OCI-LY7 (cell line): ENCODE results near the gene CRYBG1. TPM values are rescaled to one million over a fixed set of nuclear protein-coding genes. Genes with fewer than 3 reads are reported as not detected.
A peak's percentile ranks its signal among the peaks of the same experiment; 100 is the strongest.

Source experiments
- BruUV-seq: library from RNA; stranded (reverse); fragments of 400-500 nt; replicated peaks from 2 replicates; lab custom pipeline; 2021; lab: Mats Ljungman, UMichigan
- CTCF ChIA-PET: fragments of 300-600 bp; sonication (Branson Sonifier 250); formaldehyde crosslinking; loops from one replicate; lab custom pipeline; 2022; ENCODE audit warnings: antibody characterized with exemption; ENCODE audit not compliant: unreplicated experiment; lab: Charles Lee
- POLR2A ChIA-PET: fragments of 300-600 bp; sonication (Branson Sonifier 250); formaldehyde crosslinking; loops from one replicate; lab custom pipeline; 2022; ENCODE audit warnings: antibody characterized with exemption; lab: Charles Lee
- DNase-seq: peaks from one replicate; pipeline ENCODE4 v3.0.0-alpha.2; 2015; ENCODE audit warnings: low spot score
- H2AFZ ChIP-seq: fragments of 200-600 bp; sonication (generic), shearing (Covaris generic); 2 replicates; pipeline ENCODE4 v1.6.1; 2014; ENCODE audit warnings: mild to moderate bottlenecking, antibody characterized with exemption, low read length, moderate library complexity
- H3K27ac ChIP-seq: fragments of 200-600 bp; sonication (generic); 2 replicates; pipeline ENCODE4 v1.5.1; 2014; ENCODE audit warnings: mixed run types, low read depth, mild to moderate bottlenecking, moderate library complexity, low read length, inconsistent platforms; ENCODE audit not compliant: poor library complexity, severe bottlenecking
- H3K36me3 ChIP-seq: fragments of 200-600 bp; sonication (generic); 2 replicates; pipeline ENCODE4 v1.6.1; 2014; ENCODE audit warnings: mild to moderate bottlenecking, antibody characterized with exemption, low read length, moderate library complexity, mixed read lengths; ENCODE audit not compliant: insufficient read depth
- H3K4me1 ChIP-seq: fragments of 200-600 bp; sonication (generic); 2 replicates; pipeline ENCODE4 v1.5.1; 2014; ENCODE audit warnings: mild to moderate bottlenecking, low read length; ENCODE audit not compliant: insufficient read depth, poor library complexity, severe bottlenecking
- H3K4me2 ChIP-seq: fragments of 200-600 bp; sonication (generic); 2 replicates; pipeline ENCODE4 v1.6.1; 2014; ENCODE audit warnings: mild to moderate bottlenecking, low read length
- H3K4me3 ChIP-seq: fragments of 200-600 bp; sonication (generic); 2 replicates; pipeline ENCODE4 v1.5.1; 2014; ENCODE audit warnings: mild to moderate bottlenecking, low read depth, low read length; ENCODE audit not compliant: poor library complexity, severe bottlenecking
- H3K79me2 ChIP-seq: fragments of 200-600 bp; sonication (generic); 2 replicates; pipeline ENCODE4 v1.6.1; 2016; ENCODE audit warnings: low read depth, mild to moderate bottlenecking, low read length, moderate library complexity, mixed read lengths; ENCODE audit not compliant: insufficient read depth
- H3K9me2 ChIP-seq: fragments of 200-600 bp; sonication (generic); 2 replicates; pipeline ENCODE4 v1.6.1; 2016; ENCODE audit warnings: mild to moderate bottlenecking, low read length, mixed read lengths; ENCODE audit not compliant: insufficient read depth
- H3K9me3 ChIP-seq: fragments of 200-600 bp; sonication (generic); 2 replicates; pipeline ENCODE4 v1.6.1; 2014; ENCODE audit warnings: mild to moderate bottlenecking, mixed run types, low read length, mixed read lengths
- H4K20me1 ChIP-seq: fragments of 200-600 bp; sonication (generic); 2 replicates; pipeline ENCODE4 v1.6.1; 2014; ENCODE audit warnings: mild to moderate bottlenecking, antibody characterized with exemption, low read length, moderate library complexity, mixed read lengths; ENCODE audit not compliant: insufficient read depth
- CTCF ChIP-seq: fragments of 200-600 bp; sonication (generic); conservative IDR thresholded peaks from 2 replicates; pipeline ENCODE4 v1.5.1; 2014; ENCODE audit warnings: mild to moderate bottlenecking, antibody characterized with exemption, low read length, moderate library complexity, mixed read lengths
- EZH2phosphoT487 ChIP-seq: fragments of 200-600 bp; sonication (generic); IDR thresholded peaks from 2 replicates; pipeline ENCODE4 v1.6.1; 2018; ENCODE audit warnings: low read depth, borderline replicate concordance, mild to moderate bottlenecking, mixed run types, antibody characterized with exemption, low read length, moderate library complexity, mixed read lengths
- intact Hi-C: fragments of 100-400 bp; cut with micrococcal nuclease; formaldehyde crosslinking; loops from one replicate; pipeline ENCODE4 v1.10.0; 2022; ENCODE audit not compliant: unreplicated experiment
- total RNA-seq, 2 experiments: library from RNA; depleted of rRNA in 1 of 2; stranded (reverse); fragments of >200 nt in 1 of 2; shearing (Covaris generic) in 1 of 2; gene quantifications; 2 replicates each; pipeline ENCODE4 v1.2.3, GENCODE V29; 2014 to 2022

The CRYBG1 gene
- total RNA-seq, 2 experiments from 2014 or later: 41.7 to 66.2 TPM

GRCh38 chr6:106508834-106509233 lies 148.3 kb downstream of the CRYBG1 start:
- H4K20me1 ChIP-seq: no peaks in the 10 kb centered on the region
- TF ChIP-seq CTCF (no peak), EZH2phosphoT487 (no peak)
- H3K4me2 ChIP-seq: peak overlapping the region; percentile 97
- POLR2A ChIA-PET: interaction anchor here (0.5 to 6.8 kb wide), 10 partner anchors 14 to 405 kb away, joined by 3 to 157 read pairs (median 3); no protein-coding TSS in a partner anchor
- H3K27ac ChIP-seq: peak overlapping the region; percentile 88
- H3K36me3 ChIP-seq: no peaks in the 10 kb centered on the region
- H3K4me1 ChIP-seq: peaks cover 23% of the 10 kb centered on the region
- intact Hi-C loops: no loop called here
- H3K9me2 ChIP-seq: no peaks in the 10 kb centered on the region
- no TSS peak for BruUV-seq
- peak overlapping the region; percentile 80; the same call in 1 of the 2 replicates for H2AFZ ChIP-seq
- H3K9me3 ChIP-seq: no peaks in the 10 kb centered on the region
- DNase-seq: no peak
- CTCF ChIA-PET: interaction anchor here (1.1 kb wide), 1 partner anchor 57 kb away, joined by 4 read pairs; no protein-coding TSS in a partner anchor
- no peak overlapping the region for H3K4me3 ChIP-seq
- peaks cover 20% of the 10 kb centered on the region; the same call in 1 of the 2 replicates for H3K79me2 ChIP-seq

- DNase-seq: peak; percentile 83
- peak overlapping the region; percentile 84 for H3K4me3 ChIP-seq
- BruUV-seq: no TSS peak
Observed at GRCh38 chr6:106509420-106510089, 149.0 kb downstream of the CRYBG1 start.

More at GRCh38 chr6:106509420-106510089, 149.0 kb downstream of the CRYBG1 start:
- Histone ChIP-seq H3K4me2 (peak overlapping the region; percentile 97), H3K4me1 (peaks cover 27% of the 10 kb centered on the region), H4K20me1 (no peaks in the 10 kb centered on the region), H3K79me2 (peaks cover 27% of the 10 kb centered on the region), H3K9me3 (no peaks in the 10 kb centered on the region), H3K36me3 (no peaks in the 10 kb centered on the region), H2AFZ (peak overlapping the region; percentile 80), H3K9me2 (no peaks in the 10 kb centered on the region), H3K27ac (peak overlapping the region; percentile 88)
- TF ChIP-seq CTCF: peak; percentile 40; the same call in 1 of the 2 replicates
- no peak for TF ChIP-seq EZH2phosphoT487
- intact Hi-C loops: loop anchor here (2.0 to 10.0 kb wide), 9 partner anchors 15 to 1148 kb away; partner anchors contain the start of genes ATG5, BEND3, QRSL1 and RTN4IP1
- CTCF ChIA-PET: interaction anchor here (0.6 to 1.1 kb wide), 3 partner anchors 10 to 26 kb away, joined by 3 read pairs; no protein-coding TSS in a partner anchor
- POLR2A ChIA-PET: interaction anchor here (0.6 to 6.8 kb wide), 13 partner anchors 14 to 557 kb away, joined by 3 to 157 read pairs (median 3); no protein-coding TSS in a partner anchor
